Prostate gland (tissue), 2 donors: Measurements from ENCODE around the gene DOCK7.

Experiments used
- CTCF ChIP-seq, 4 experiments: fragments of 200-600 bp in 2 of 4; fragments of 450-650 bp in 2 of 4; sonication (generic) in 2 of 4; IDR thresholded peaks; 1 replicate in 3 of 4; 2 replicates in 1 of 4; pipeline ENCODE4 v1.5.1; 2016 to 2019; ENCODE audit warnings: antibody characterized with exemption in 4 of 4, mild to moderate bottlenecking in 2 of 4, moderate library complexity in 2 of 4
- POLR2A ChIP-seq: fragments of 450-650 bp; IDR thresholded peaks from one replicate; pipeline ENCODE4 v1.6.1; 2016; ENCODE audit warnings: antibody characterized with exemption, mild to moderate bottlenecking

- TF ChIP-seq CTCF (IDR thresholded peaks at IDR 0.05), result no peak
- TF ChIP-seq POLR2A, result no peak
Measured at GRCh38 chr1:62462370-62462769, 225.8 kb downstream of the DOCK7 start.
